ENCODE results near the gene CDC42EP4. TPM values are rescaled to one million over a fixed set of nuclear protein-coding genes. Genes with fewer than 3 reads are reported as not detected.

The CDC42EP4 gene
- total and polyA plus RNA-seq, 9 of the 15 experiments (the other 6 are each of a cell fraction or from before 2014, with no cell fraction given), result 0.65 to 20.8 (median 12.3) TPM

DNA sequence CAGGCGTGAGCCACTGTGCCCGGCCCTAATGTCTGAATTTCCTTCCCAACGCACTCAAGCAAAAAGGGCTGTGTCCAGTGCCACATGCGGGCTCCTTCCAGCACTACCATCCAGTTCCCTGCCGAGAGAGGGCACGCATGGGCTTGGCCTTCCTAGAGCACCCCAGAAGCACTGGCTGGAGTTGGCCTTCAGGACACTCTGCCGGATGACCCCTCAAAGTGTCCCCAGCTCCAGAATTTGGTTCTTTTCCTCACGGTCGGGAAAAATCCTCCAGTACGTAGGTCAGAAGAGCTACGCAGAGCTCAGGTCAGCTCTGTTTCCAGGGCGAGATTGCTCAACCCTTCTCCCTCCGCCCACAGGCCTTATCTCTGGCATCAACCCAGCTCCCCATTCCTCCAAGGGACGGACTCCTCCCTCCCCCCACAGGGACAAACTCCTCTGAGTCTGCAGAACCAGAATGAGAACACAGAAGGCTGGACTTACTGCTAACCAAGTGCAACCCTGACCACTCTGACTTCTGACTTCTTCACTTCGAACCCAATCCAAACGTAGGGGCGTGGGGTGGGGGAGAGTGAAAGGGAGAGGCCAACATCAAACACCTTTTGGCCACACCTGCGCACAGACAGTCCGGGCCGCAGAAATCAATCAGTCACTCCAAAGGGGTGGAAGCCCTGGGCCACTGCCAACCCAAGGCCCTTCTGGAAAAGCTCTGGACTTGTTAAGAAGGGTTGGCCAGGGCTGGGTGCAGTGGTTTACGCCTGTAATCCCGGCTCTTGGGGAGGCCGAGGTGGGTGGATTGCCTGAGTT, 3.6 kb downstream of the CDC42EP4 start (continued):
- no peak for TF ChIP-seq XRCC4 (IDR thresholded peaks at IDR 0.05; ENCODE audit: extremely low read depth, insufficient read depth, insufficient read length)
- TF ChIP-seq, protein P1, sequence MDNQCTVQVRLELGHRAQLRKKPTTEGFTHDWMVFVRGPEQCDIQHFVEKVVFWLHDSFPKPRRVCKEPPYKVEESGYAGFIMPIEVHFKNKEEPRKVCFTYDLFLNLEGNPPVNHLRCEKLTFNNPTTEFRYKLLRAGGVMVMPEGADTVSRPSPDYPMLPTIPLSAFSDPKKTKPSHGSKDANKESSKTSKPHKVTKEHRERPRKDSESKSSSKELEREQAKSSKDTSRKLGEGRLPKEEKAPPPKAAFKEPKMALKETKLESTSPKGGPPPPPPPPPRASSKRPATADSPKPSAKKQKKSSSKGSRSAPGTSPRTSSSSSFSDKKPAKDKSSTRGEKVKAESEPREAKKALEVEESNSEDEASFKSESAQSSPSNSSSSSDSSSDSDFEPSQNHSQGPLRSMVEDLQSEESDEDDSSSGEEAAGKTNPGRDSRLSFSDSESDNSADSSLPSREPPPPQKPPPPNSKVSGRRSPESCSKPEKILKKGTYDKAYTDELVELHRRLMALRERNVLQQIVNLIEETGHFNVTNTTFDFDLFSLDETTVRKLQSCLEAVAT (IDR thresholded peaks at IDR 0.05), result peak; percentile 48 to 69; a peak in 2 of 4 replicates
- no peak for TF ChIP-seq CREB1 (IDR thresholded peaks at IDR 0.05)
- TF ChIP-seq CREB1 (CRISPR knock-in tag; IDR thresholded peaks at IDR 0.05), result no peak
- no peak for TF ChIP-seq SPI1 (IDR thresholded peaks at IDR 0.05; ENCODE audit: borderline replicate concordance, low read depth, low read length)
- peak; percentile 48 for TF ChIP-seq RBM39 (optimal IDR thresholded peaks at IDR 0.05; ENCODE audit: low read depth, low read length)
- peak; percentile 56; the same call in 1 of the 2 replicates for TF ChIP-seq POLR2AphosphoS5 (IDR thresholded peaks at IDR 0.05; ENCODE audit: control insufficient read depth, insufficient read depth, low read depth, low read length)
- TF ChIP-seq NFXL1 (CRISPR knock-in tag; IDR thresholded peaks at IDR 0.05), result no peak
- no peak for TF ChIP-seq RREB1 (CRISPR knock-in tag; IDR thresholded peaks at IDR 0.05)
- TF ChIP-seq, protein P2, sequence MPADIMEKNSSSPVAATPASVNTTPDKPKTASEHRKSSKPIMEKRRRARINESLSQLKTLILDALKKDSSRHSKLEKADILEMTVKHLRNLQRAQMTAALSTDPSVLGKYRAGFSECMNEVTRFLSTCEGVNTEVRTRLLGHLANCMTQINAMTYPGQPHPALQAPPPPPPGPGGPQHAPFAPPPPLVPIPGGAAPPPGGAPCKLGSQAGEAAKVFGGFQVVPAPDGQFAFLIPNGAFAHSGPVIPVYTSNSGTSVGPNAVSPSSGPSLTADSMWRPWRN (IDR thresholded peaks at IDR 0.05; ENCODE audit: low read depth), result no peak
- TF ChIP-seq HSF4 (CRISPR knock-in tag; IDR thresholded peaks at IDR 0.05; ENCODE audit: borderline replicate concordance), result no peak
- TF ChIP-seq ELF4 (CRISPR knock-in tag; IDR thresholded peaks at IDR 0.05), result 0 out of 2 replicates have a peak, but pooled peaks have one; percentile 22
- TF ChIP-seq CTBP1 (IDR thresholded peaks at IDR 0.05; ENCODE audit: borderline replicate concordance), result peak; percentile 87; the same call in 1 of the 2 replicates
- TF ChIP-seq POLR3A (IDR thresholded peaks at IDR 0.05; ENCODE audit: borderline replicate concordance, extremely low read depth, insufficient read depth, insufficient read length), result no peak
- TF ChIP-seq, protein P3, sequence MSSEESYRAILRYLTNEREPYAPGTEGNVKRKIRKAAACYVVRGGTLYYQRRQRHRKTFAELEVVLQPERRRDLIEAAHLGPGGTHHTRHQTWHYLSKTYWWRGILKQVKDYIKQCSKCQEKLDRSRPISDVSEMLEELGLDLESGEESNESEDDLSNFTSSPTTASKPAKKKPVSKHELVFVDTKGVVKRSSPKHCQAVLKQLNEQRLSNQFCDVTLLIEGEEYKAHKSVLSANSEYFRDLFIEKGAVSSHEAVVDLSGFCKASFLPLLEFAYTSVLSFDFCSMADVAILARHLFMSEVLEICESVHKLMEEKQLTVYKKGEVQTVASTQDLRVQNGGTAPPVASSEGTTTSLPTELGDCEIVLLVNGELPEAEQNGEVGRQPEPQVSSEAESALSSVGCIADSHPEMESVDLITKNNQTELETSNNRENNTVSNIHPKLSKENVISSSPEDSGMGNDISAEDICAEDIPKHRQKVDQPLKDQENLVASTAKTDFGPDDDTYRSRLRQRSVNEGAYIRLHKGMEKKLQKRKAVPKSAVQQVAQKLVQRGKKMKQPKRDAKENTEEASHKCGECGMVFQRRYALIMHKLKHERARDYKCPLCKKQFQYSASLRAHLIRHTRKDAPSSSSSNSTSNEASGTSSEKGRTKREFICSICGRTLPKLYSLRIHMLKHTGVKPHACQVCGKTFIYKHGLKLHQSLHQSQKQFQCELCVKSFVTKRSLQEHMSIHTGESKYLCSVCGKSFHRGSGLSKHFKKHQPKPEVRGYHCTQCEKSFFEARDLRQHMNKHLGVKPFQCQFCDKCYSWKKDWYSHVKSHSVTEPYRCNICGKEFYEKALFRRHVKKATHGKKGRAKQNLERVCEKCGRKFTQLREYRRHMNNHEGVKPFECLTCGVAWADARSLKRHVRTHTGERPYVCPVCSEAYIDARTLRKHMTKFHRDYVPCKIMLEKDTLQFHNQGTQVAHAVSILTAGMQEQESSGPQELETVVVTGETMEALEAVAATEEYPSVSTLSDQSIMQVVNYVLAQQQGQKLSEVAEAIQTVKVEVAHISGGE (CRISPR knock-in tag; IDR thresholded peaks at IDR 0.05), result no peak
